ENCODE results near the gene CTNNBL1.

CTNNBL1 gene

DNA sequence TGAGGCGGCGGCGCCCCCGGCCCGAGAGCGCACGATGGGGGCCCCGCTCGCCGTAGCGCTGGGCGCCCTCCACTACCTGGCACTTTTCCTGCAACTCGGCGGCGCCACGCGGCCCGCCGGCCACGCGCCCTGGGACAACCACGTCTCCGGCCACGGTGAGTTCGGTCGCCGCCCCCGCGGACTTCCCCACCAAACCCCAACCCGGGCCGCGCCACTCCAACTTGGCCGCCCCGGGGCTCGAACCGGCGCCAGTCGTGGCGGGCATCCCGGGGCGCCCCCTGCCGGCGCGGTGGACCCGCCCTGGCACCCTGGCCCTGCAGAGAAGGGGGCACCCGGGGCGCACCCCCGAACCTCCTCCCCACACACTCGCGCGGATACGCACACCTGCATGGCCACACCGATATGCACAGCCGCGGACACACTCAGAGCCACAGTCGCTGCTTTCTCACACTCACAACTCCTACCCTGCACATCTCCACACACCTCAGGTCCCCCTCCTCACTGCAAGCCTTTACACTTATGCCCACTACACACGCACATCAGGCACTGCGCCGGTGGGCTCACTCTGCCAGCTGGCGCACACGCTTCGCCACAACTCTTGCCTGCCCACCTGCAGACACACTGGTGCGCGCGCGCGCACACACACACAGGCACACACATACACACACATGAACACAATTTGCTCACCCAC is 209.6 kb downstream of the CTNNBL1 start:
- DNase-seq: no peak

DNA sequence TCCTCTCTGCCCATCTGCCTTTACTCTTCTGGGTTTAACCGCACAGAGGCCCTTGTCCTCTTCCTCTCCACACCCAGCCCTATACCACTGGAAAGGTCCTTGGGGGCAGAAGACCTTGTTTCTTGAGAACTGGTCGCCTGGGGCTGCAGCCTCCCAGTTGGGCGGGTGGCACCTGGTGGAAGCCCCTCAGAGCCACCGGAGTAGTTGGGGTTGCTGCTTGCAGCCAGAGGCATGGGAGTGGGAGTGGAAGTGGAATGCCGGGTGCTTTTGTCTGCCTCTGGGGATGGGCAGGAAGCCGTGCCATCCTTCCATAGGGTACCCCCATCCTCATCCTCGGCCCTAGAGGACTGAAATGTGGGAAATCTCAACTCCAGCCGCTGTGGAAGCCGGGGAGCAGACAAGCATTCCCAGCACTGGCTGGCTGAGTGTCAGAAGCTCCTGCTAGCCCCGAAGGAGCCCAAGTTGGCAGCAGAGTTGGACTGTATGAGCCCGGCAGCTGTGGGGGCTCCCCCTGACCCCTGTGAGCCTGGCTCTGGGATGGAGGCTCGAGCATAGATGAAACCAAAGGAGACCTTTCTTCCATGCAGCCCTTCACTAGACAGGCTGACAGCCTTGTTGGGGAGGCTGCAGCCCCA is 210.3 kb downstream of the CTNNBL1 start:
- DNase-seq: no peak

DNA sequence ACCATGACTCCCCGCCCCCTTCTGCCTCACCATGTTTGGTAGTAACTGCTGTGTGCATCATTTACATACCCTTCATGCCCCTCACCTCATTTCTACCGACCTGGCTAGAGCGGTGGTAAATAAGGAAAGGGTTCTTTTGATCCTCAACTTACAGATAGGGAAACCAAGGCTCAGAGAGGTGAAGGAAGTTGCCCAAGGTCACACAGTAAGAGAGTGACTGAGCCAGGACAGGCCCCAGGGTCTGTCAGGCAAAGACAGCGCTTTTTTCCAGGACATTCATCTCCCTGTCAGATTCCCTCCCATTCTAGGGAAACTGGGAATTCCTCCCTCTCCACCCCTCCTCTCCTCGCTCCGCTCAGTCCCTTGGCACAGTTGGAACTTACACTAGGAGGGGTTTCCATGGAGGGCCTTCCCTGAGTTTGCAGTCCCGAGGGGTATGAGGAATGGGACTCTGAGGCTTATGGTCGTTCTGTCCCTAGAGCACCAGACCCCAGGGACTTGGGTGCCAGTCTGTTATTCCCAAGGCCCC is 211.1 kb downstream of the CTNNBL1 start:
- DNase-seq: no peak

DNA sequence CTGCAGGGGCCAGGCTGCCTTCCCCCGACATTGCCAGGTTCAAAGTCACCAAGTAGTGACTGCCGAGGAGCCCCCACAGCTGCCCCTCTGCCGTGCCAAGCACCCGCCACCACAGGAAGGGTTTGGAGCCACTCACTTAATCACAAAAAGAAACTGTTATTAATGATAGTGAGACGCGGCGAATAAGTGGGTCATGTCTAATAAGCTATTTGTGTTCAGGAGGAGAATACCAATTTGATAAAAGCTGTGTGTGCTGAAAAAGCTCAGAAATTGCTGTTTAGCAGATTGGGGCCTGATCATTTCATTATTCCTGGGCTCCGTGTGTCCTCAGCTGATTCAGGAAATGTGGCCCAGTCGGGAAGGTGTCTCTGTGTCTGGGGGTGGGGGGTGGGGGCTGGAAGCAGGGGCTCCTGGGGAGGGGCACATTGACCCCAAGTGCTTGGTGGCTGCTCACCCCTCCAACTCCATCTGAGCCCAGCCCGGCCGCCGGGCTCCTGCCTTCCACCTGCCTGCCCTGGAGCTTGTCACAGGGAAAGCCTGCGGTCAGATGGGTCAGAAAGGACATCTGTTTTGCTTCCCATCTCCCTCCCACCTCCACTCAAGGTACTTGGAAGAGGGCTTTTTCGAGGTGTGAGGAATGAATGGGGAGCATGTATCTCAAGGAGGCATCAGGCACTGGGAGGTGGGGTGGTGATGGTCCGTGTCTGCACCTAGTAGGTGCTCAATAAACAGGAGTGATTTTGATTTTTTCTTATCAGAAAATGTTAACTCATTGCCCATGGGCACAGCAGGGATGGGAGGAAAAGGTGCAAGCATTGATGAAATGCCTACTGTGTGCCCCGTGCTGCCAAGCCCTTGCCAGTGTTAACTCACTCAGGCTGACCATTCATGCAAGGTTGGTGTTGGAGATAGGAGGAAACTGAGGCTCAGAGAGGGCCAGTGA is 212.1 kb downstream of the CTNNBL1 start:
- no peak for DNase-seq

DNA sequence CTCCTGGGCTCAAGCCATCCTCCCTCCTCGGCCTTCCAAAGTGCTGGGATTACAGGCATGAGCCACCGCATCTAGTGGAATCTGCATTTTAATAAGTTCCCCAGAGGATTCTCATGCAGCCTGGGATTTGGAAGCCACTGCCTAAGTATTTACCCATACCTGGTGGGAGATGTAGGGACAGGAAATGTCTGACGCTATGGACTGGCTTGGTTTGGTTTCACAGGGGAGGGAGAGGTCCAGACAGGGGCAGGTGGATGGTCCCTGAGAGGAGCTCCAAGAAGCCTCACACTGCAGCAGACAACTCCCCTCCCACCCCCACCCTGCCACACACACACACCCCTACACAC is 213.5 kb downstream of the CTNNBL1 start:
- no peak for DNase-seq

DNA sequence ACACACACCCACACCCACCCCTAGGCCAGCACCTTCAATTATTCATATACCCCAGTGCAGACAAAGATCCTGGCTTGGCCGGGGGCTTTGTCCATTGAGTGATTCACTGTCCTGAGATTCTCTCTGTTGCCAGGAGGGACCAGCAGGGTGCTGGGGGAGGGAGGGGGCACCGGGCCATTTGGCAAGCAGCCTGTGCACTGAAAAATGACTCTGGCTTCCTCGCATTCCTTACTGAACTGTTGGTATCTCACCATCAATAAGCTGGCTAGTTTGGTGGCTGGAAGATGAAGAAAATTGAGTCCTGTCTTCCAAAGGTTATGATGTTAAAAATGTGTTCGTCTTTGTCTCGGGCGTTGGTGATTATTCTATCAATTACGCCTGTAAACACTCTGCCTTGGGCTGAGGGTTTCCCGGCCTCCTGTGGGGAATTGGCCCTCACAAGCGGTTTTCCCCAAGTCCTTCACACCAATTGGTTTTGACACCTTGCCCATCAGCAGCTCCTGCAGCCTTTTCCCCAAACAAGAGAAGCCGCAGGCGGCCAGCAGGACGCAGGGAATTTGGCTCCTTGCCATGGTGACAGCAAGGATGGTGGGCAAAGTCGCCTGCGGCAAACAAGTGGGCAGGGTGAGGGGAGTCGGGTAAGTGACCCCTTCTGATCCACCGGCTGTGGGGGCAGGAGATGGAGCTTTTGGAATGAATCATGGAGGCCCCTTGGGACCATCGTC is 214.0 kb downstream of the CTNNBL1 start:
- DNase-seq: no peak

DNA sequence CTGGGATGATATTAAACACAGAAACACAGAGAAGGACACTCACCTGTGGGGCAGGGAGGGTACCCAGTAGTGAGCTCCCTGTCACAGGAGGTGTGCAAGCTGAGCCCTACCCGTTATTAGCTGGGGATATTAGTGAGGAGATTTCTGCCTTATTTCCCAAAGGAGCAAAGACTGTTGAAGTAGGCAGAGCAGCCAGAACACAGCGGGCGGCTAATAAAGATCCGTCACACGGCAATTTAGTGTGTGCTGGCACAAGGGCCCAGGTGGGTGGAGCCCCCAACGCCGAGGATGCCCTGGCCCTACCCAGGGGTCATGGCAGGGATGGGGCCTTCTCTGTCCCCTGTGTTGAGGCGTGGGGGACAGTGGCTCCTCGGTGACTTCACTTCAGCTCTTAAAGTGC is 217.4 kb downstream of the CTNNBL1 start:
- DNase-seq: no peak

DNA sequence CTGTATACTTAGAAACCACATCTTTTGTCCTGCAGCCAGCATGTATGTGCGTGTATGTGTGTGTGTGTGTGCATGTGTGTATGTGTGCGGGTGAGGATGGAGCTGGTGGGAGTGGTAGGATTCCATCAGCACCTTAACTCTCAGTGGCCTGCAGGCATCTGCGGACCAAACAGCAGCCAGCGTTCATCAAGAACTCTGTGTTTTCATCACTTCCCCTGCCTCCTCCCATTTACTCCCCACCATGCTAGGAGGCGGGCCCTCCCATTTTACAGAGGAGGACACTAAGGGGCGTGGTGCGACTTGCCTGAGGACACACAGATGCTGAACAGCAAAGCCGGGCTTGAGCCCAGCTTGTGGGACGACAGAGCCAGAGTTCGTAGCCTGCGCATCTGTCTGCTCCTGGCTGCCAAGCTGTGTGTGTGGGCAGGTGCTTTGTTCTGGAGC is 218.0 kb downstream of the CTNNBL1 start:
- DNase-seq: no peak

DNA sequence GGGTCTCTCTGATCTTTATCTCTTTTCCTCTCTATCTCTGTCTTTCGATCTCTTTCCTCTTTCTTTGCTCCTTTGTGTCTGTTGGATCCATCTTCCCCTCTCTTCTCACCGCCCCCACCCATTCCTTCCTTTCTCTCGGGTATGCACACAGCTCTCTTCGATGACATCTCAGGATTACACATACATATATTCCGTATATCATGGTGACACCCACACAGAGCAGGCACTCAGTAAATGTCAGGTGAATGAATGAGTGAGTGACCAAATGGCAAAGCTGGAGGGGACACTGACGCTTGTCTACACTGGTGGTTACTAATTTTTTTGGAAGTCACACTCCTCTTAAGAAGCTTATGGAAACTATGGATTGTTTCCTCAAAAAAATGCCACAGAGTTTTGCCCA is 219.0 kb downstream of the CTNNBL1 start:
- DNase-seq: no peak

DNA sequence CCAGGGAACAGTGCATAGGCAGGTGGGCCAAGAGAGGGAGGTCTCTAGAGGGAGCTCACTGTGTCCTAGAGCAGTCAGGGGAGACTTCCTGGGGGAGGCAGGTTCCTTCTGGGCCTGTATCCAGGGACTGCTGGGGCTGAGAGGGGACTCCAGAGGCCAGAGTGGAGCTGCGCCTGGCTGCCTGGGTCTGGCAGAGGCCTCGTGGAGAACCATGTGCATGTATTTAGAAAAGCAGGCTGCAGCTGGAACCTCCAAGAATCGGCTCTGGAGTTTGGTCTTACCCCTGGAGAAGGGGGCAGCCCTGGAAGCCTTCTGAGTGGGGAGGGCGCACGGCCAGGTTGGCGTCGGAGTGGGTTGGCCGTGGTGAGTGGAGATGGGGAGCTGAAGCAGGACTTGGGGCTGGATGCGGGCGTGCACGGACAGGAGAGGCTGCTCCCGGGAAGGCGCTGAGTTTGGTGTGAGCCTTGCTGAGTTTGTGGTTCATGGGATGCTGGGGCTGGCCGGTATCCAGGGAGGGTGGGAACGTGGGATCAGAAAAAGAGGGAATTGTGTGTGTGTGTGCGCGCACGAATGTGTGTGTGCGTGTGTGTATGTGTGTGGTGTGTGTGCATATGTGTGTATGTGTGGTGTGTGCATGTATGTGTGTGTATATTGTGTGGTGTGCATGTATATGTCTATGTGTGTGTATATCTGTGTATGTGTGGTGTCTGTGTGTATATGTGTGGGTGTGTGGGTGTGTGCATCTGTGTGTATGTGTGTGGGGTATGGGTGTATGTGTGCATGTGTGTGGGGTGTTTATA is 219.9 kb downstream of the CTNNBL1 start:
- DNase-seq: no peak

DNA sequence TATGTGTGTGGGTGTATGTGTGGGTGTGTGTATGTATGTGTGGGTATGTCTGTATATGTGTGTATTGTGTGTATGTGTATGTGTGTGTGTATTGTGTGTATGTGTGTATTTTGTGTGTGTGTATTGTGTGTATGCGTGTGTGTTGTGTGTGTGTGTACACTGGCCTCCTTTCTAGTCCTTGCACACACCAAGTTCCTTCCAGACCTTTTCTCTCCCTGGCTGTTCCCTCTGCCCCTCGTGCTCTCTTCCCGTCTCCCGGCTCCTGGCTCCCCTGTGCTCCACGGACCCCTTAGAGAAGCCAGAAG is 220.5 kb downstream of the CTNNBL1 start:
- DNase-seq: no peak

DNA sequence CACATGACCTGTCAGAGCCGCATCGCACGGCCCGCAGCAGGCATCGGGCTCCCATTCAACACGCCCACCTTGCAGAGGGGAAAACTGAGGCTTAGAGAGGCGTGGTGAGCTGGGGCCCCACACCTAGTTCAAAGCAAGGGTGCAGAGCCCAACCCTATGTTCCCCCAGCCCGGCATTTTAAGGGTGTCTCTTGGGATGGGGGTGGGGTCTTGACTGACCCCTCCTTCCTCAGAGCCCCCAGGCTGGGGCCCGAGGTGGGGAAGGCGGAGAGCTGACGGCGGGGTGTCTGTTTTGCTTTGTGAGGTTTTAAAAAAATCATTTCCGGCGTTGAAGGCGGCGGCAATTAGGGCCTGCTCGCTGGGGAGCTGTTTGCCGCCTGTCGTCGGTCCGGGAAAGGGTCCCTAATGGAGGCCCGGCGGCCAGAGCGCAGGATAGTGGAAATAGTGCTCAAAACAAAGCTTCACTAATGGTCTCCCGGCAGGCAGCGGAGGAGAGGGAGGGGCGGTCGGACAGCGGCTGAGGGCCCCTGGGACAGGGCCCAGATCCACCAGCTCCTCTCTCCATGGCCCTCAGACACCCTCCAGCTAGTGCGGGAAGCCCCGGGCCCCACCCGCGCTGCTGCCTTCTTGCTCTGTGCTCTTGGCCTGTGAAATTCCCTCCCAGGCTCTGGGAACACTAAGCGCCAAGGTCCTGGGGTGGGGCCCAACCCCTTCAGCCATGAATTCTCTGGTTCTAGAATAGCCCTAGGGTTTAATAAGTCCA is 221.0 kb downstream of the CTNNBL1 start:
- peak in 1 of 2 donors; percentile 16 for DNase-seq

DNA sequence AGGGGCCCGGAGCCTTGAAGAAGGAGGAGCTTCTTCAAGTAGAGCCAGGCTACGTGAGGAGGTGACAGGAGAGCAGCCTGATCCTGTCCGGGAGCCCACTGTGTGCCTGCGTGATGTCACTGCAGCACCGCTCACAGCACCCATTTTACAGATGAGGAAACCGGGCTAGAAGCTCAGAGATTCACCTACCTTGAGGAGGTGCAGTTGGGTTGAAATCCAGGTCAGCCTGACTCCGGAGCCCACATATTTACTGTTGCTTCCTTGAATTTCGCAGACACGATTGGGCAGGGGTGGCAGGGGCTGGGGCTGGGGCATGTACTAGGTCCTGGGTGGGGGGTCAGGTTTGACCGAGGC is 221.6 kb downstream of the CTNNBL1 start:
- no peak for DNase-seq

DNA sequence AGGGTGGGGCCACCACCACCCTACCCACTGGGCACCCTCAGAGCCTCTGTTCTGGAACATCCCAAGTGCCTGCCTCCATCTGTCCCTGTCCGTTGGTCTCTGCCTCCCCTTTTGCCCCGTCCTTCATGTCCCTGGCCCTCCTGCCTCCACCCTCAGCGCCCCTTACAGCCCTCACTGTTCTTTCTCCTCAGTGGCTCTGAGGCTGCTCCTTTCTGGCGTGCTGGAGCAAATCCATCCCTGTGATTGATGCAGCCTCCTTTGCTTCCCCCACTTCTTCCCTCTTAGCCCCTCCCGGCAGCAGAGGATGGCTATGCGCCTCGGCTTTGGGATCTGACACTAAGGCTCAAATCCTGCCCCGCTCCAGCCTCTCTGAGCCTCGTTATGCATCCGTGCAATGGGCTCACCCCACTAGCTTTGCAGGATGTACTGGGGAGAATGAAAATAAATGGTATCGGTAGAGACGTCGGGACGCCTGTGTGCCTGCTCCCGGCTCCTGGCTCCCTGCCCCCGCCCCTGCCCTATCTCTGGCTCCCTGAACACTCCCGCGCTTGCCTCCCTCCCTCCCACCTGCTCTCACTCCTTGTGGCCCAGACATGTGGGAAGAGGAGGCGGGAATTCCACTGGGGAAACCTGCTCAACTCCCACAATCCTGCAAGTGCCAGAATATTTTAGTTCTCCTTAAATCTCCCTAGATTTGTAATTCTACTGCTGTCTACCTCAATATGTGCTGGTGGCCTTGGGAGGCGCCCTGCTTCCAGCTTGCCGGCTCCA is 222.2 kb downstream of the CTNNBL1 start:
- DNase-seq: no peak

DNA sequence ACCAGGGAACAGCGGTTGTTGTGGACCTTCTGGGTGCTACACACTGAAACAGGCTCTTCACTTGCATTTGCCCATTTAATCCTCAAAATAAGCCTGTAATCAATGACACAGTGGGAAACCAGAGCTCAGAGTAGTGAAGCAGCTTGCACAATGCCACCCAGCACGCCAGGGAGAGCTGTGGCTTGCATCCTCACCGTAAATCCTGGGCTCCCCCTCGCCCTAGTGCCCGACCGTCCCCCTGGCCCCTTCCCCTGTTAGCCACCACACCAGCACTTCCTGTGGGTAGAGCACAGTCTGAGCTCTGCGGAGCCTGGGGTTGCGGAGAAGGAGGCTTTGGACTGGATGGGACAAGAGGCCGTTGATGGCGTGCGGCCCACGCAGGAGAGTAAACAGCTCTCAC is 223.6 kb downstream of the CTNNBL1 start:
- DNase-seq: no peak

DNA sequence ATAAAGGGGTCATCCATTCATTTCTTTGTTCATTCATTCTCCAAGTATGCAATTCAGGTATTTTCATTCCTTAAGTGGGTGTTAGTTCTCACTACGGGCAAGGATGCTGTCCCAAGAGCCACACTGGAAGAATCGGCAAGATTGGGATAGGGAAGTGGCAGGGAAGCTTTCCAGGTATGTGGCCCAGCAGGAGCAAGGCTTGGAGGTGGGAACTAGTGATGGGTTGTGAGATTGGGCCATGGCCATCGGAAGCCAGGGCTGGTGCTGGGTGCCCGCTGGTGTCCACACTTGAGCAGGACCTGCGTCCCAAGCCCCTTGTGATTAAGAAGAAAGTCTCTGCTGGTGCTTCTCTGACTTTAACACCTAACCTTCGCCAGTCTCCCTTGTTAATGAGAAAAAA is 224.2 kb downstream of the CTNNBL1 start:
- DNase-seq: no peak

DNA sequence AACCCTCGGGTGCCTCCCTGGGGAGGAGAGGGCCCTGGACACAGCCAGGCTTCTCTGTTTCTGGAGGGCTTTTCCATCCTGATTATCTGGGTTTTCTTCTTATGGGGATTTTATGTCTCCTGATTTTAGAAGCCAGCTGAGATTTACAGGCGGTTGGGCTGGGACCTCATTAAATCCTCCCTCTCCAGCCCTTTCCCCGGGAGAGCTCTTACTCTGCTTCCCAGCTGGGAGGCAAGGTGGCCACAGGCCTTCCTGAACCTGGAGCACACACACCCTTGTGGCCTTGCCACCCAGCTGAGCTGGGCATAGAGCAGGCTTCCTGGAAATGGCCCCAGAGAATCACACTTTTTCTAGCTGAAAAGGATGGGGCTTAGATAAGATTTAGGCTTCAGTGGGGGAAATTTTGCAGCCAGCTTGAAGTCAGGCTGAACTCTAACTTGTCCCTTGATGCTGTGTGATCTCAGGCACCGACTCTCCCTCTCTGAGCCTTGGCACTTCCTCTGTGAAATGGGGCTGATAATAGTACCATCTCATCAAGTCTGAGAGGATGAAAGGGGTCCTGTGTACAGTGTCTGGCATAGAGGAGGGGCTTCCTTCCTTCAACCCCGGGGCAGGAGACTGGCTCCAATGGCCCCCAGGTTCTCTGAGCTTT is 225.7 kb downstream of the CTNNBL1 start:
- no peak for DNase-seq

DNA sequence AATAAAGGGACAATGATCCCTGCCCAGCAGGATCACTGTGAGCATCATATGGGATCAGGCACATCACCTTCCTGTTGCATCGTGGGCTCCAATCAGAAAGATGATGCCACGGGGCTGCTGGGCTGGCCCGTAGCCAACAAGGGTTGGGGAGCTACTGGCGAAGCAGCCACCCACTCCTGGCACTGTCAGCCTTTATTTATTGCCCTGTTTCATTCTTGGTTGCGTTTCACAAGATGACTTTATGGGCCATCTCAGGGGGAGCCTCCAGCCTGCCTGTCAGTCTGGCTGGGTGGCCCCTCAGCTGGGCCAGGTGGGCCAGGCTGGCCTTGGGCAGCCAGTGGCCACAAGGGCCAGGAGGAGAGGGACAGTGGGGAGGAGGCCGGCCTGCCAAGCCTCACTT is 226.4 kb downstream of the CTNNBL1 start:
- no peak for DNase-seq

DNA sequence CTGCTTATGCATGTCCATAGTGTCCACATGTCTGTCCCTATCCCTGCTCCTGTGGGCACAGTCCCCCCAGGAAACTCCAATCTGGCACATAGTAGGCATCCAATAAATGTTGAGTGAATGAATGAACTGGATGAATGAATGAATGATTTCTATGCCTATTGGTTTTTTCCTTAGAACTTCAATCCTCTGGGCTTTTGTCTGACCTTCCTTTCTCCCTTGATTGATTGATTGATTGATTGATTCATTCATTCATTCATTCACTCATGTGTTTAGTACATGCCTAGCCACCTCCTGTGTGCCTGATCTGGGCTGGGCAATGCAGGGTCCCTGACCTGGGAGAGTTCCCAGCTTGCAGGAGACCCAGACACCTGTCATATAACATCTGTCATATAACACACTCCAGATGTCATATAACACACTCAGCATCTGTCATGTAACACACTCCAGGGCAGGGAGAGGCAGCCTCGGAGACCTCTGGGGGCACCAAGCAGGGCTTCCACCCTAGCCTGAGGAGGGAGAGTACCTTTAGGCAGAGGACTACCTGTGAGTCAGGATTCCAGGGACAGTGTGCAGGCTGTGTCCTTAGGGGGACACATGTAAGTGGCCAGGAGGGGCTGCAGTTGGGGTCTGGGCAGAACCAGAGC is 227.0 kb downstream of the CTNNBL1 start:
- DNase-seq: no peak

All from CD4-positive, alpha-beta T cell treated with Interferon alpha-2 for 1 hour (primary cell).